ENCODE results near the gene KLHDC3. TPM values are rescaled to one million over a fixed set of nuclear protein-coding genes. Genes with fewer than 3 reads are reported as not detected.
A peak's percentile ranks its signal among the peaks of the same experiment; 100 is the strongest.

Gene KLHDC3
- total and polyA plus RNA-seq, 3 donors from 2014 or later = 207 to 422 (median 210) TPM

DNA sequence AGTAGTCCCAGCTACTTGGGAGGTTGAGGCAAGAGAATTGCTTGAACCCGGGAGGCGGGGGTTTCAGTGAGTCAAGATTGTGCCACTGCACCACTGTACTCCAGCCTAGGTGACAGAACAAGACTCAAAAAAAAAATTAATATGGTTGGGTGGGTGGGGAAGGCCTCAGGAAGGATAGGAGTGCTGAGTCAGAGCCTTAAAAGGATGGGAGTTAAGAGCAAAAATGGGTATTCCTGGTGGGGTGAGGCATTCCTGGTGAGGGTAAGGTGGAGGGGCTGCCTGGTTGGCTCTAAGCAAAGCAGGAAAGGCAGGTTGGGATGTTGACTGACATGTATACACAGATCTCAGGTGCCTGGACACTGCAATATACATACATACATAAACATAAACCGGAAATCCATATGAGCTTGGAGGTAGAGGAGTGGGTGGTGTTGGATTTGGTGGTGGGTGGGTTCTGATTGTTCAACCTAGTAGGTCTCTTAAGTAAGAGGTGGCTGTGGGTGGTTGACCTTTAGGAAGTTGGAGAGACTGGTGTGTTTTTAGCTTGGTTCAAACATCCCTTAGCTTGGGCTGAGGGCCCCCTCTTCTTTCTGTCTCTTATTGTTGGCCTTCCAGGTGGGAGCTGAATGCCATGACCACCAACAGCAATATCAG is 6.1 kb downstream of the KLHDC3 start:
- no peak for TF ChIP-seq POLR2A (IDR thresholded peaks at IDR 0.05)
- TF ChIP-seq, protein P1, sequence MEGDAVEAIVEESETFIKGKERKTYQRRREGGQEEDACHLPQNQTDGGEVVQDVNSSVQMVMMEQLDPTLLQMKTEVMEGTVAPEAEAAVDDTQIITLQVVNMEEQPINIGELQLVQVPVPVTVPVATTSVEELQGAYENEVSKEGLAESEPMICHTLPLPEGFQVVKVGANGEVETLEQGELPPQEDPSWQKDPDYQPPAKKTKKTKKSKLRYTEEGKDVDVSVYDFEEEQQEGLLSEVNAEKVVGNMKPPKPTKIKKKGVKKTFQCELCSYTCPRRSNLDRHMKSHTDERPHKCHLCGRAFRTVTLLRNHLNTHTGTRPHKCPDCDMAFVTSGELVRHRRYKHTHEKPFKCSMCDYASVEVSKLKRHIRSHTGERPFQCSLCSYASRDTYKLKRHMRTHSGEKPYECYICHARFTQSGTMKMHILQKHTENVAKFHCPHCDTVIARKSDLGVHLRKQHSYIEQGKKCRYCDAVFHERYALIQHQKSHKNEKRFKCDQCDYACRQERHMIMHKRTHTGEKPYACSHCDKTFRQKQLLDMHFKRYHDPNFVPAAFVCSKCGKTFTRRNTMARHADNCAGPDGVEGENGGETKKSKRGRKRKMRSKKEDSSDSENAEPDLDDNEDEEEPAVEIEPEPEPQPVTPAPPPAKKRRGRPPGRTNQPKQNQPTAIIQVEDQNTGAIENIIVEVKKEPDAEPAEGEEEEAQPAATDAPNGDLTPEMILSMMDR (IDR thresholded peaks at IDR 0.05) = no peak
- 95 to 100% methylated on average over 3 of the region's 3 CpGs for WGBS, 2 donors
- Histone ChIP-seq H3K4me3 (no peak overlapping the region), H3K36me3 (ENCODE audit: low read depth, missing control alignments) (no peaks in the 10 kb centered on the region), H3K9me3 (no peaks in the 10 kb centered on the region), H3K27me3 (no peaks in the 10 kb centered on the region), H3K4me1 (peaks cover 23% of the 10 kb centered on the region), H3K27ac (peak overlapping the region in 1 of 2 donors; percentile 88)
- no peak for DNase-seq
- intact Hi-C loops (cut with DNase I; ENCODE audit: low total_unique reads) = no loop called here

GRCh38 chr6:43020847-43021246 is 6.8 kb downstream of the KLHDC3 start:
- Histone ChIP-seq H3K4me1 (peaks cover 17% of the 10 kb centered on the region), H3K9me3 (no peaks in the 10 kb centered on the region), H3K27ac (peak overlapping the region; percentile 40 to 88), H3K36me3 (ENCODE audit: low read depth, missing control alignments) (no peaks in the 10 kb centered on the region), H3K27me3 (no peaks in the 10 kb centered on the region), H3K4me3 (peak overlapping the region; percentile 84 to 92)
- intact Hi-C loops (cut with DNase I; ENCODE audit: low total_unique reads) = no loop called here
- no peak for TF ChIP-seq POLR2A (IDR thresholded peaks at IDR 0.05)
- TF ChIP-seq, protein P1 (IDR thresholded peaks at IDR 0.05) = no peak
- no peak for DNase-seq
- 36 to 40% methylated on average over 5 of the region's 5 CpGs for WGBS, 2 donors

- Histone ChIP-seq H3K4me3 (peak within 1 kb of the TSS; percentile 84 to 92), H3K9me3 (no peaks in the 10 kb centered on the region), H3K4me1 (peaks cover 11% of the 10 kb centered on the region), H3K27ac (peak within 1 kb of the TSS; percentile 40 to 88), H3K36me3 (ENCODE audit: low read depth, missing control alignments) (no peaks in the 10 kb centered on the region), H3K27me3 (no peaks in the 10 kb centered on the region)
- peak; percentile 89 for DNase-seq
- WGBS, 2 donors = 0 to 1% methylated on average over 6 to 56 of the region's 56 CpGs
- intact Hi-C loops (cut with DNase I; ENCODE audit: low total_unique reads) = no loop called here
- TF ChIP-seq, protein P1 (IDR thresholded peaks at IDR 0.05) = no peak
- TF ChIP-seq POLR2A (IDR thresholded peaks at IDR 0.05) = no peak
These were observed 7.4 kb downstream of the KLHDC3 start, which contains the start of gene RRP36 for GRCh38 chr6:43021270-43022047. Gene RRP36, plus strand, starts transcription at chr6:43021623. Its CDS starts 32 bp downstream, at chr6:43021655.

GRCh38 chr6:43024436-43024835 is 10.4 kb downstream of the KLHDC3 start:
- no peak for DNase-seq
- Histone ChIP-seq H3K4me1 (peaks cover 5% of the 10 kb centered on the region), H3K4me3 (no peak overlapping the region), H3K27me3 (no peaks in the 10 kb centered on the region), H3K27ac (no peak overlapping the region), H3K36me3 (ENCODE audit: low read depth, missing control alignments) (no peaks in the 10 kb centered on the region), H3K9me3 (no peaks in the 10 kb centered on the region)
- intact Hi-C loops (cut with DNase I; ENCODE audit: low total_unique reads) = no loop called here
- TF ChIP-seq, protein P1 (IDR thresholded peaks at IDR 0.05) = no peak
- TF ChIP-seq POLR2A (IDR thresholded peaks at IDR 0.05) = no peak
- 77% methylated on average over 2 of the region's 2 CpGs for WGBS, 2 donors
